MV-4-11 (cell line): ENCODE data around the gene ACYP1.

ENCODE experiments used
- DNase-seq: peaks from one replicate; lab custom pipeline; 2025; lab: John Stamatoyannopoulos, UW

ACYP1 gene

GRCh38 chr14:75063491-75064204 is at the start of gene ACYP1:
Gene ACYP1, minus strand, starts transcription at chr14:75064024. Its CDS starts 471 bp downstream, at chr14:75063553.
- DNase-seq = peak; percentile 90

GRCh38 chr14:75109877-75110276 is 46.1 kb upstream of the ACYP1 start:
- no peak for DNase-seq

- no peak for DNase-seq
These were observed 43.4 kb upstream of the ACYP1 start for GRCh38 chr14:75107186-75107585.

- DNase-seq = no peak
These were observed 37.7 kb upstream of the ACYP1 start for GRCh38 chr14:75101491-75101890.

- DNase-seq = no peak
These were observed 34.9 kb upstream of the ACYP1 start for GRCh38 chr14:75098682-75099081.

GRCh38 chr14:75098212-75098611 is 34.4 kb upstream of the ACYP1 start:
- DNase-seq = no peak

GRCh38 chr14:75096959-75097358 is 33.1 kb upstream of the ACYP1 start:
- no peak for DNase-seq

DNA sequence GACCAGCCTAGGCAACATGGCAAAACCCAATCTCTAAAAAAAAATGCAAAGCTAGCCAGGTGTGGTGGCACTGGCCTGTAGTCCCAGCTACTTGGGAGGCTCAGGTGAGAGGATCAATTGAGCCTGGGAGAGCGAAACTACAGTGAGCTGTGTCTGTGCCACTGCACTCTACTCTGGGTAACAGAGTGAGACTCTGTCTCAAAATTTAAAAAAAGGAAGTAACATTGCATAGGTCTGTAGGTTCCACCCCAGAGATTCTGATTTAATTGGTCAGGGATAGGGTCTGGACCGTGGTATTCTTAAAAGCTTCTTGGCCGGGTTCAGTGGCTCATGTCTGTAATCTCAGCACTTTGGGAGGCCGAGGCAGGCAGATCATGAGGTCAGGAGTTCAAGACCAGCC is 31.9 kb upstream of the ACYP1 start:
- no peak for DNase-seq

GRCh38 chr14:75094896-75095295 is 31.1 kb upstream of the ACYP1 start:
- DNase-seq = no peak

DNA sequence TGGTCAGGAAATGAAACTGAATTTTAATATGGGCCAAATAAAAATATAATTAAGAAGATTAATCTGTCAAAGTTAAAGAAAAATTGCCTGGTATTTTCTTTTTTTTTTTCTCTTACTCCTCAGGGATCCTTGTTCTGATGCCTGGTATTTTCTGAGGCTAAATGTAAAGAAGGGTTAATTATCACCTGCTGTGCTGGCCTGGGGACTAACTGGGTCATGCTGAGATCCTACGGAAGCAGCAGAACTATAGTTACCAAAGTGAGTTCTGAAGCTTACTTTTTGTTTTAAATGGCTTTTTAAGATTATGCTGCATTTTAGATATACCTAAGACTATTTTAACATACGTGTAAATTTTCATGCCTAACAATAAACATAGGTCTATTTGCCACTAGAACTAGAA is 28.9 kb upstream of the ACYP1 start:
- no peak for DNase-seq

DNA sequence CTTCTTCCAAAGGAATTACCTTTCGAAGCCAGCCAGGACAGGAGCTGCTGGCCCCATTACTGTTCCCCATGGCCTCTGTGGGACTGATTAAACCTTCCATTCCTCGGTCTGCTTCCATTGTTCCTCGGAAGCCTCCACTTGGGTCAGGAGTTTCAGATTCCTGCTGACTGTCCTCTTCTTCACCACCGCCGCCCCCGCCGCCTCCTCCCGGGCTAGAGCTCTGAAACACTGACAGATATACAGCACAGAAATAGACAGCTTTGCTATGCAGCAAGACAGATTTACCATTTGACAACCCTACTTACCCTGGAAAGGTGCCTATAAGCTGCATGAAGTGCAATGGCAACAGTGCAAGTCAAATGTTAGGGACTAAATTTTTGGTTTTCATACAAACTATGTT is 27.4 kb upstream of the ACYP1 start:
- DNase-seq = no peak

- DNase-seq = no peak
These were observed 26.5 kb upstream of the ACYP1 start for GRCh38 chr14:75090353-75090752.

DNA sequence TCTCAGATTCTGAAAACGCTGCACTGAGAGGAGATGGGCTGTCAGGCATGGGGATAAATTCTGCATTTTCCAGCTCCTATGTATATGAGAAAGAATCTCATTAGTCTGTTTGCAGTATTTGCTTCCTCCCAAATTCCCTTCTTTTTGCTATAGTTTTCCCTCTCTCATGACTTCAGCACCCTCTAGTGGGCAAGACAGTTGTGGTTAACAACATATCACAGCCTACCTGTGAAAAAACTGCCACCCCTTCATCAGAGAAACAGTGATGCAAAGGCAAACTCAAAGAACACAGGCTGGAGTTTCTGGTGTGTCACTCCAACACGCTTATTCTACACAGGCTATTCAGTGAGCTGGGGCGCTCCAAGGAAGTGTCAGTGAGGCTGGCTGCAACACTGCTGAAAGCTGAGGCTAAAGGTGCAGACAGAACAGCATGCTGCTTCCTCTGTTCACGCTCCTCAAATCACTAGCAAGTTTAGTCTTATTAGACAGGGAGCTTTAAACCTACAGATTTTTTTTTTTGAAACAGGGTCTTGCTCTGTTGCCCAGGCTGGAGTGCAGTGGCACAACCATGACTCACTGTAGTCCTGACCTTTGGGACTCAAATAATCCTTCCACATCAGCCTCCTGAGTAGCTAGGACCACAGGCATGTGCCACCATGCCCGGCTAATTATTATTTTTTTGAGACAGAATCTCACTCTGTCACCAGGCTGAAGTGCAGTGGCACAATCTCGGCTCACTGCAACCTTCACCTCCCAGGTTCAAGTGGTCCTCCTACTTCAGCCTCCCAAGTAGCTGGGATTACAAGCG is 24.9 kb upstream of the ACYP1 start:
- peak; percentile 29 for DNase-seq

DNA sequence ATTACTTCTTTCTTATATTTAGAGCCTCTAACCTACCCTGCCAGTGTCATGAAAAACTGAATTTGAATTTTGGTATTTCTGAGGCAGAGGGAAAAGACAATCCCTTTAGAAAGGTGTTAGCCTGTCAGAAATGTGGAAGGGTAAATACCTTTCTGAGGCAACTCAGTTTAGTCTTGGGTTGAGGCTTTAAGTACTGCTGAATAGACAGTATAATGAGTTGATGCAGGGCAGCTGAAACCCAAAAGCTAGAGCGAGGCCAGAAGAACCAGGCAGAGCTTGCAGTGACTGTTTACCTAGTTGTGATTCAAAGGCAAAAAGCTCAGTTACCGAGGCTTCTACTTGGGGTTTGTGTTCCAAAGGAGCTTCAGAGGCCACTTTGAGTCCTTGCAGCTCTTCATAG is 24.3 kb upstream of the ACYP1 start:
- DNase-seq = no peak

GRCh38 chr14:75084513-75084912 is 20.7 kb upstream of the ACYP1 start:
- no peak for DNase-seq

GRCh38 chr14:75083271-75083670 is 19.4 kb upstream of the ACYP1 start:
- no peak for DNase-seq

- DNase-seq = no peak
These were observed 17.9 kb upstream of the ACYP1 start for GRCh38 chr14:75081660-75082229.

GRCh38 chr14:75079521-75079920 is 15.7 kb upstream of the ACYP1 start:
- DNase-seq = no peak

GRCh38 chr14:75077794-75078193 is 14.0 kb upstream of the ACYP1 start:
- DNase-seq = no peak

- no peak for DNase-seq
These were observed 6.6 kb upstream of the ACYP1 start for GRCh38 chr14:75070383-75070782.

DNA sequence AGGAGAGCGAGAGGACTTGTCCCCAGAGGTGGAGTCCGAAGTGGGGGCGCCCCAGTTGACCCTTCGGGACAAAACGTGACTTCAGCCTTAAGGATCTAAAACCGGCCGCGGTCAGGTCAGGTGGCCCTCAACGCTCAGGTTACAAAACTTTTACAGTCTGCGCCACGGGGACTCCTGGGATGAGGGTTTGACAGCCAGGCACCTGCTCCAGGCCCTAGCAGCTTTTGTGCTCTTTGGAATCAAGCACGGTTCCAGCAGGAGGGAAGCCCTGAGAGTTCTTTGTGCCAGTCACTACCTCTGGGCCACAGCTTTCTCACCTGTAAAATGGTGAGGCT is 6.0 kb upstream of the ACYP1 start:
- DNase-seq = no peak

DNA sequence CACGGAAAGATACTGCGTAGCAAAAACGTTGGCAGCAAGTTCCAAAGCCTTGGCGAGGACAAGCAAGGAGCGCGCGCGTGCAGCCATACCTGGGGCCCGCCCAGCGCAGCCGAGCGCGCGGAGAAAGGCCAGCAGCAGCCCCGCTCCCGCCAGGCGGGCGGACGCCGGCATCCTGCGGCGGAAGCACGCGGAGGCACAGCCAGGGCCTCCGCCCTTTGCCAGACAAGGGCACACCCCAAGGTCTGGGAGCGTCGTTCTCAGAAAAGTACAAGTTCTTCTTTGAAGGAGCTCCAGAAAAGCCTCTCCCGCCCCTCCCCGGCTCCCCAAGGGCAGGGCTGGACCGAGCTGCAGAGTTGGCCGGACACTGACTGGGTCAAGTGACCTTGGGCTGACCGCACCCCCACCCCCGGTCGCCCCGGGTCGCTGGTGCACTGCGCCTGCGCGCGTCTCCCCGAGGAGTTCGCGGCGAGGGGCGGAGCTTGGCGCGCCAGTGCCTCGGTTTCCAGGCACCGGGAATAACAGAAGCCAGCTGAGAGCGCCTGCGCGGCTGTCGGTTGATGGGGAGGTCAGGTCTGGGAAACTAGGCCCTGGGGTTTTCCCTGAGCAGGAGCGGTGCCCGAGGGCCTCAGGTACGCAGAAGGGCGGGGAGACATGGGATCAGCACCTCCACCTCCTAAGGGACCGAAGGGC is 5.4 kb upstream of the ACYP1 start, which contains the start of gene ZC2HC1C:
Gene ZC2HC1C, plus strand, starts transcription at position 521 of the 690 bp plus-strand sequence. CDS start 933 bp downstream, outside the sequence.
- DNase-seq = peak; percentile 58
